Gastrocnemius medialis (tissue), 4 donors: ENCODE measurements around the gene PRDX6.

Experiments used
- POLR2A ChIP-seq, 2 donors: fragments of 450-650 bp; IDR thresholded peaks; one replicate each; pipeline ENCODE4 v1.6.1; 2017; ENCODE audit warnings: antibody characterized with exemption in 2 of 2, mild to moderate bottlenecking in 2 of 2, moderate library complexity in 2 of 2
- TF ChIP-seq, protein P1 (sequence below), 5 experiments: fragments of 450-650 bp in 3 of 5; fragments of 200-600 bp in 2 of 5; sonication (generic) in 2 of 5; IDR thresholded peaks in 4 of 5; conservative IDR thresholded peaks in 1 of 5; 1 replicate in 4 of 5; 2 replicates in 1 of 5; pipeline ENCODE4 v1.5.1; 2016 to 2019; ENCODE audit warnings: antibody characterized with exemption in 5 of 5, mild to moderate bottlenecking in 3 of 5, moderate library complexity in 3 of 5

DNA sequence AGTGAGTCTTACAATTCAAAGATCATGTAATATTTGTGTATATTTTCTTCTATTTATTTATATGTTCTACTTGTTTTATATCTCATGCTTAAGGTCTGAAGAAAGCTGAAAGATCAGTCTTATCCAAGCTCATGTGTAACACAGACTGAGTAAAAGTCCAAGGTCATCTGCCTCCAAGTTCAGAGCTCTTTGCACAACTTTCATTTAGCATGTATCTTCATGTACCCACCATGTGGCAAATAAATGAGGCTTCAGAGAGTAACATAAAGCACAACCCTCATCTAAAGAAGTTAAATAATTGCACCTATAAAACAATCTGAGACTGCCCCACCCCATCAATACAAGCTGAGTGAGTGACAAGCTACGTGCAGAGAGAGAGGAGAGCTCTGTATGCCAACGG is 38.5 kb upstream of the PRDX6 start:
- TF ChIP-seq, protein P1, sequence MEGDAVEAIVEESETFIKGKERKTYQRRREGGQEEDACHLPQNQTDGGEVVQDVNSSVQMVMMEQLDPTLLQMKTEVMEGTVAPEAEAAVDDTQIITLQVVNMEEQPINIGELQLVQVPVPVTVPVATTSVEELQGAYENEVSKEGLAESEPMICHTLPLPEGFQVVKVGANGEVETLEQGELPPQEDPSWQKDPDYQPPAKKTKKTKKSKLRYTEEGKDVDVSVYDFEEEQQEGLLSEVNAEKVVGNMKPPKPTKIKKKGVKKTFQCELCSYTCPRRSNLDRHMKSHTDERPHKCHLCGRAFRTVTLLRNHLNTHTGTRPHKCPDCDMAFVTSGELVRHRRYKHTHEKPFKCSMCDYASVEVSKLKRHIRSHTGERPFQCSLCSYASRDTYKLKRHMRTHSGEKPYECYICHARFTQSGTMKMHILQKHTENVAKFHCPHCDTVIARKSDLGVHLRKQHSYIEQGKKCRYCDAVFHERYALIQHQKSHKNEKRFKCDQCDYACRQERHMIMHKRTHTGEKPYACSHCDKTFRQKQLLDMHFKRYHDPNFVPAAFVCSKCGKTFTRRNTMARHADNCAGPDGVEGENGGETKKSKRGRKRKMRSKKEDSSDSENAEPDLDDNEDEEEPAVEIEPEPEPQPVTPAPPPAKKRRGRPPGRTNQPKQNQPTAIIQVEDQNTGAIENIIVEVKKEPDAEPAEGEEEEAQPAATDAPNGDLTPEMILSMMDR (IDR thresholded peaks at IDR 0.05 in 4 of 5, conservative IDR thresholded peaks at IDR 0.05 in 1 of 5), result no peak
- no peak for TF ChIP-seq POLR2A (IDR thresholded peaks at IDR 0.05)
